GM20431 (cell line): ENCODE results near the gene HSD11B1L.
"Not testable (repeated sequence)": the region's sequence is repeated elsewhere in the genome, so short reads cannot be mapped to it uniquely, and the experiment has no call there.

ENCODE experiments used
- in situ Hi-C: fragments of 300-500 bp; cut with MseI, MboI; formaldehyde crosslinking; loops from one replicate; pipeline ENCODE4 v1.15.0; 2020; ENCODE audit warnings: low sequenced_read_pairs; ENCODE audit not compliant: unreplicated experiment

The HSD11B1L gene

DNA sequence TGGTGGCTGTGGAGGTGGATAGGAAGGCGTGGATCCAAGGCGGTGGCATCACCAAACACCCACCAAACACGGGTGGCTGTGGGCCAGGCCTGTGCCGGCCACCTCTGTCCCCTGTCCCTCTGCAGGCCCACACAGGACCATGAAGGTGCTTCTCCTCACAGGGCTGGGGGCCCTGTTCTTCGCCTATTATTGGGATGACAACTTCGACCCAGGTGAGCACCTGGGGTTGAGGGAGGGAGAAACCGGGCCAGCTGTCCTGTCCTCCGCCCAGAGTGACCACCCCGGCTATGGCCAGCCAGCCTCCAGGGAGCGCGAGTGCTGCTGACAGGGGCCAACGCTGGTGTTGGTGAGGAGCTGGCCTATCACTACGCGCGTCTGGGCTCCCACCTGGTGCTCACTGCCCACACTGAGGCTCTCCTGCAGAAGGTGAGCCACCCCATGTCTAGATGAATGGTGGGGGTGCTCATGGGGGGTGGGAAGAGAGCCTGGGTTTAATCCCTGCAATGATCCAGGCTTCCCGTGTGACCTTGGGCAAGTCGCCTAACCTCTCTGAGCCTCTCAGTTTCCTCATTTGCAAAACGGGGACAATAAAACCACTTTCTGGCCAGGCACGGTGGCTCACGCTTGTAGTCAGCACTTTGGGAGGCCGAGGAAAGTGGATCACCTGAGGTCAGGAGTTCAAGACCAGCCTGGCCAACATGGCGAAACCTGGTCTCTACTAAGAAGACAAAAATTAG lies 4.0 kb downstream of the HSD11B1L start:
- in situ Hi-C loops, result no loop called here

DNA sequence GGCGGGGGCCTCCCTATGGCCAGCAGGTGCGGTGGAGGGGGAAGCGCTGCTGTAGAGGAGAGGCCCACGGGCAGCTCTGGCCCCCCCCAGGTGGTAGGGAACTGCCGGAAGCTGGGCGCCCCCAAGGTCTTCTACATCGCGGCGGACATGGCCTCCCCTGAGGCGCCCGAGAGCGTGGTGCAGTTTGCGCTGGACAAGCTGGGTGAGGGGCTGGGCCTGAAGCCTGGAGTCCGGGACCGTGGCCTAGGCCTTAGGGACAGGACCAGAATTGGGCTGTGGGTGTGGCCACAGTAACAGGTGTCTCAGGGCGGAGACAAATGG lies 5.5 kb downstream of the HSD11B1L start:
- in situ Hi-C loops, result no loop called here

DNA sequence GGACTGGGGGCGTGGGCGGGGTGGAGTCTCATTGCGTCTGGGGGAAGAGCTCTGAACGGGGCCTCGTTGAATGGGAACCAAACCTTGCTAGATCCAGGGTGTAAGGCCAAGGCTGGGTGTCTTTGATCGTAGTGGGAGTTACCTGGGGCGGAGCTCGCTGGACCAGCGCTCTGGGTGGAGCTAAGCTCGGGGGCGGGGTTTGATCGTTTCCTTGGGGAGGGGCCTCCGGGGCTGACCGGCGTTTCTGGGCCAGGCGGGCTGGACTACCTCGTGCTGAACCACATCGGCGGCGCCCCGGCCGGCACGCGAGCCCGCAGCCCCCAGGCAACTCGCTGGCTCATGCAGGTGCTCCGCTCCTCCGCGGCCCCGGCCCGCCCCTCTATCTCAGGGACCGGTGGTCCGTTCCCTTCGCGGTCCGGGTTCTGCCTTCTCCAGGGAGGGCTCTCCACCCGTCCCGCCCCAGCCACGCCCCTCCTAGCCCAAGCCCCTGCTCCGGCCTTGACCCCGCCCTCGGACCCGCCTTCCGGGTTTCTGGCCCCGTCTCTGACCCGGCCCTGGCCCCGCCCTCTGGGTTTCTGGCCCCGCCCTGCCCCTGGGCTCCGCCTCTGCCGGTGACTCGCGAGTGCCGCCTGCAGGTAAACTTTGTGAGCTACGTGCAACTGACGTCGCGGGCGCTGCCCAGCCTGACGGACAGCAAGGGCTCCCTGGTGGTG lies 6.0 kb downstream of the HSD11B1L start:
- in situ Hi-C loops, result no loop called here

DNA sequence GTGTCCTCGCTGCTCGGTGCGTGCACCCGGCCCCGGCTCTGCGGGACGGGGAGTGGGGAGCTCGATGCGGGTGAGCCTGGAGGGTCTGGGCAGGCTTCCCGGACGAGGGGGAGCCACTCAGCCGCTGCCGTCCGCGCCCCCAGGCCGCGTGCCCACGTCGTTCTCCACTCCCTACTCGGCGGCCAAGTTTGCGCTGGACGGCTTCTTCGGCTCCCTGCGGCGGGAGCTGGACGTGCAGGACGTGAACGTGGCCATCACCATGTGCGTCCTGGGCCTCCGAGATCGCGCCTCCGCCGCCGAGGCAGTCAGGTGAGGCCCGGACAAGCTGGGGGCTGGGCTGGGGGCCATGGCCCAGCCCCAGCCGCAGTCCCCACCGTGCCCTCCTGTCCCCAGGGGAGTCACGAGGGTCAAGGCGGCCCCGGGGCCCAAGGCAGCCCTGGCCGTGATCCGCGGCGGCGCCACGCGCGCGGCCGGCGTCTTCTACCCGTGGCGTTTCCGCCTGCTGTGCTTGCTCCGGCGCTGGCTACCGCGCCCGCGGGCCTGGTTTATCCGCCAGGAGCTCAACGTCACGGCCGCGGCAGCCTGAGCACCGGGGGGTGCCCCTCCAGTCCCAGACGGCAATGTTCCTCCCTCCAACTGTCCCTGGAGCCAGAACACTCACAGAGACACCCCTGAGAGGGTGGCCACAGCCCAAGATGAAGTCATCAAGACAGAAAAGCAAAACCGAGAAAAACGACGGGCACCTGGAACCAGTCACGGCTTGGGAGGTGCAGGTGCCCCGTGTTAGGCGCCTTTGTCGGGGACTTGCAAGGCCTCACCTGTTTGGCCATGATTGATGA lies 6.8 kb downstream of the HSD11B1L start:
- in situ Hi-C loops, result no loop called here

DNA sequence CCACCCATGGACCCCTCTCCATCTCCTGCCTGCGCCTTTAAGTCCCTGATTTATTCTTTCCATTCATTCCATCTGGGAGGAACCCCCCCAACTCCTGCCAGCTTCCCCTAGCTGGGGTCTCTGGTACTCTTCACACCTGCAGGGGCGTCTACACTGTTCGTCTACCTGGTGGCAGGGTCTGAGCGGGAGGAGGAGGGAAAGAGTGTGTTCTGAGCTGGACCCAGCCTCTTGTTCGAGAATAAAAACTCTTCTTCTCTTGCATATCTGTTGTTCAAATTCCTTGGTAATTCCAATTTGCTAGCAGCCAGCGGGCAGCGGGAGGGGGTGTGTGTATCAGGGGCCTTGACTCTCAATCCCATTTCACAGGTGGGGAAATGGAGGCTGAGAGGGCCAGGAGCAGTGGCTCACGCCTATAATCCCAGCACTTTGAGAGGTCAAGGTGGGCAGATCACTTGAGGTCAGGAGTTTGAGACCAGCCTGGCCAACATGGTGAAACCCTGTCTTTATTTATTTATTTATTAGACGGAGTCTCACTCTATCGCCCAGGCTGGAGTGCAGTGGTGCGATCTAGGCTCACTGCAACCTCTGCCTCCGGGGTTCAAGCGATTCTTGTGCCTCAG lies 7.5 kb downstream of the HSD11B1L start:
- in situ Hi-C loops, result not testable (repeated sequence)

DNA sequence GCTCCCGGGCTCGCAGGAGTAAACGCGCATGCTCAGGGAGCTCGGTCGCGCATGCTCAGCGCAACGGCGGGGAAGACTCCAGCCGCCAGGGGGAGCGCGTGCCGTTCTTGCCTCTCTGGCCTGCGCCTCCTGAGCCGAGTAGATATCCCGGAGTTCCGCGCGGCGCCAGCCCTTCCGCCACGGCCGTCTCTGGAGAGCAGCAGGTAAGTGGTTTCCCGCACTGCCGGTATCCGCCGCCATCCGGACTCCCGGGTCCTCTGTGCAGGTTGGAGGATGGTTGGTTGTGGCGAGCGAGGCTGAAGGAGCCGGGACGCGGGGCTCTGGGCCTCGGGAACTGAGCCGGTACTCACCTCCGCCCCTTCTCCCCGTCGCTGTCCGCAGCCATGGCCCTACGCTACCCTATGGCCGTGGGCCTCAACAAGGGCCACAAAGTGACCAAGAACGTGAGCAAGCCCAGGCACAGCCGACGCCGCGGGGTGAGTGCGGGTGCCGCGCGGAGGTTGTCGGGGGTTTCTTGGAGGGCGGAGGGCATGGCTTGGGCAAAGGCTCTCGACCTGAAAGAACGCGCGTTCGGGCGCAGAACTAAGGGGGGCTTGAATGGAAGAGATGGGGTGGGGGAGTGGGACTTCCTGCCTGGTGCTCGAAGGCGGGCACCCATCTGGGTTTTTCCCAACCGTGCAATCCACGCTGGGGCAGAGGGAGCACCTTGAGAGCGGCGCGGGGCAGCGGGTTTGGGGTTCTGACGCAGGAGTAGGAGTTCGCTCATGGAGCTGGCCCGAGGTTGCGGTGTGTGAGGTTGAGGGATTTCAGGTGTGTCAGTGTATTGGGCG lies 9.5 kb downstream of the HSD11B1L start, which contains the start of gene RPL36:
Gene RPL36 (plus strand): TSS at position 171 of the 830 bp plus-strand sequence. CDS start 213 bp downstream, at position 384.
- in situ Hi-C loops, result no loop called here

DNA sequence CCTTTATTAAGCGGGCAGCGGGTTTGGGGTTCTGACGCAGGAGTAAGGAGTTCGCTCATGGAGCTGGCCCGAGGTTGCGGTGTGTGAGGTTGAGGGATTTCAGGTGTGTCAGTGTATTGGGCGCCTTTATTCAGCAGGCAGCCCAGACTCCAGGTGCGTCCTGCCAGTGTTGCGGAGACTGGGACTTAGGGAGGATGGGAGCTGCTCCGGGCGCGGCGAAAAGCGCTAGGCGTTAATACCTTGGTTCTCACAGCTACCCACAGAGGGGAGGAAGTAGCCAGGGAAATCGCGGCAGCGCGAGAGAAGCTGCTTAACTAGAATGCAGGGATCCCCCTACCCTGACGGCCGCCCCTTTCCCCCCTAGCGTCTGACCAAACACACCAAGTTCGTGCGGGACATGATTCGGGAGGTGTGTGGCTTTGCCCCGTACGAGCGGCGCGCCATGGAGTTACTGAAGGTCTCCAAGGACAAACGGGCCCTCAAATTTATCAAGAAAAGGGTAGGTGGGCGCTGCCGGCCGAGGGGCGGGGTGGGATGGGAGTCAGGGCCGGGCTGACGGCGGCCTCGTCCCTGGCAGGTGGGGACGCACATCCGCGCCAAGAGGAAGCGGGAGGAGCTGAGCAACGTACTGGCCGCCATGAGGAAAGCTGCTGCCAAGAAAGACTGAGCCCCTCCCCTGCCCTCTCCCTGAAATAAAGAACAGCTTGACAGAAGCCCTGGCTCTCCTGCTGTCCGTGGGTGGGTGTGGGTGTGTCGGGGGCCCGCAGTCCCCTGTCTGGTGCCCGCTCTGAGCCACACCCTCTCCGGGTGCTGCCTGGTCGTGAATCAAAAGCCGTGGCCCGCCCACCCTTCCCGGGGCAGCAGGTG lies 10.4 kb downstream of the HSD11B1L start:
- in situ Hi-C loops, result no loop called here

DNA sequence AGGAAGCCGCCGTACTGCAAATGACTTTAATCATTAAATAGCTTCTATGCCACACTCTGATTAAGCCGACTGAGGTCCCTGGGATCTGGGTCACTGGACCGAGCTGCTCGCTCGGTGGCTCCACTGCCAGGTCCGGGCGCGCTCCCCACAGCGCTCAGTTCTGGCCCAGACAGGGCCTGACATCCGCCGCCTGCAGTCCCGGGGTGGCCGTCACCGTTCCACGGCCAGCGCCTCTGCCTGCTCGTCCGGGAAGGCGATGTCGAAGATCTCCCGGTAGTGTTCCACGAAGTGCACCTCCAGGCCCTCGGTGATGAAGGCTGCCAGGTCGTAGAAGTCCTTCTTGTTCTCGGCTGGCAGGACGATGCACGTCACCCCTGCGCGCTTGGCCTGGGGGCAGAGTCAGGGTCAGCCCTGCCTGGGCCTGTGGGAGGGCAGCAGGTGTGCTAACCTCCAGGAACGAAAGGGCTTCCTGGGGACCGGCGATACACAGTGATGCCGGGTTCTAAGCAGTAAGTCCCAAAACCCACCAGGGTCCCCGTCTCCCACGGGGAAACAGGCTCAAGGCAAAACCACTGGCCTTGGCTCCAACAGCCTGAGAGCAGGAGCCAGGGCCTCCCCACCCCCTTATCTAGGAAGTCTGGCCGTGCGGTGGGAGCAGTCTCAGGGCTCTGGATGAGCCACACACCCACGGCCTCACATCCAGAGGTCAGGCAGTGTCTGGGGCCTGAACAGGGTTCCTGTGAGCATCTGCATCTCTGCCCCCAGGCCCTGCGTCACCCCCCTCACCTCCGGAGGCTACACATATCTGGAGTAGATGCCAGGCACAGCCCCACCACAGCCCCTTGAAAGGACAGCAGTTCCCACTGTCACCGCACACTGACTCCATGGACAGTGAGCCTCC lies 11.2 kb downstream of the HSD11B1L start:
- in situ Hi-C loops, result no loop called here

DNA sequence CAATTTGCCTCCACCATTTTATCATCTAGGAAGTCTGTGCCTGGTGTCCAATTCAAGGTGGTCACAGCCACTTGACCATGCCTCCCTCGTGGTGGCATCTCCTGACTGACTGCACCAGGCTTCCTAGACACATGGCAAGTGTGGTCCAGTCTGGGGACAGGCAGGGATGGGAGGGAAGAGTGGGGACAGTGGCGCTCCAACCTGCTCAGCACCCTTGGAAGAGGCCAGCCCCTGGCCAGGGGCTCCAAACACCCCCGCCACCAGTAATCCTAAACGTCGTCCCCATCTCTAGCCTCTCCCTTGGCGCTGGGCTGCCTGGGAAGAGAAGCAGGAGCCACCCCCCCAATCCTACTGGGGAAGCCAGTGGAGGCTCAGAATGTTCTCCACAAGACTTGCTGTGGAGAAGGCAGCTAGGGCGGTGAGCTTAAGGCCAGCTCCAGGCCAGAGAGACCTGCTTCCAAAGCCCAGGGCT lies 11.9 kb downstream of the HSD11B1L start:
- in situ Hi-C loops, result no loop called here

DNA sequence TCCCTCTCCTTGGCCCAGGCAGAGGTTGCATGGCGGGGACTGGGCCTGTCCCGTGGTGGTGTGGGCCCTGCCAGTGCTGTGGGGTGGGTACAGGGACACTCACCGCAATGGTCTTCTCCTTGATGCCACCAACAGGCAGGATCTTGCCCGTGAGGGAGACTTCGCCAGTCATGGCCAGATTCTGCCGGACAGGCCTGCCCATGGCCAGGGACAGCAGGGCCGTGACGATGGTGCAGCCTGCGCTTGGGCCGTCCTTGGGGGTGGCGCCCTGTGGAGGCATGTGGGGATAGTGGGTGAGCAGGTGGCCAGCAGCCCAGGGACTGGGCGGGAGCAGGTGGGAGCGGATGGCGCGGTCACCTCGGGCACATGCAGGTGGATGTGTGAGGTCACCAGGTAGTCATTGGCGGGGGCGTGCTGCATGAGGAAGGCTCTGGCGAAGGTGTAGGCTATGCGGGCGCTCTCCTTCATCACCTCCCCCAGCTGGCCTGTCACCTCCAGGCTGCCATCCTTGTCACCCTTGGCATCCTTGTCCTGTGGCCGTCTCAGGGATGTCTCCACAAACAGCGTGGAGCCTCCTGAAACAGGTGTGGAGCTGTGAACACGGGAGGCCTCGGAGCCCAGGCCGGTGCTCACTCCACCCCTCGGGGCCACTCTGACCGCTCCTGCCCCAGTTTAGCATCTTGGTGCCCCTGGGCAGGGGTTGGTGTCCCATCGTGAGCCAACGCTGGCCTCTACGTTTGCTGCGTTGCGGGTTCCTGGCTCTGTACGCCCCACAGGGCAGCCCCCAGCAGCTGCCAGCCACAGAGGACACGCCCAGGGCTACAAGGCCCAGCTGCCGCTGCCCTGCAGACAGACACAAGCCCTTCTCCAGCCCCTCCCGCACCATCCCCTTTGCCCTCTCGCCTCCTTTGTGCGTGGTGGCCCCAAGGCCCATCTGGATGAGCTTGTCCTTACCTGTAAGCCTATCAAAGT lies 12.7 kb downstream of the HSD11B1L start:
- in situ Hi-C loops, result no loop called here

DNA sequence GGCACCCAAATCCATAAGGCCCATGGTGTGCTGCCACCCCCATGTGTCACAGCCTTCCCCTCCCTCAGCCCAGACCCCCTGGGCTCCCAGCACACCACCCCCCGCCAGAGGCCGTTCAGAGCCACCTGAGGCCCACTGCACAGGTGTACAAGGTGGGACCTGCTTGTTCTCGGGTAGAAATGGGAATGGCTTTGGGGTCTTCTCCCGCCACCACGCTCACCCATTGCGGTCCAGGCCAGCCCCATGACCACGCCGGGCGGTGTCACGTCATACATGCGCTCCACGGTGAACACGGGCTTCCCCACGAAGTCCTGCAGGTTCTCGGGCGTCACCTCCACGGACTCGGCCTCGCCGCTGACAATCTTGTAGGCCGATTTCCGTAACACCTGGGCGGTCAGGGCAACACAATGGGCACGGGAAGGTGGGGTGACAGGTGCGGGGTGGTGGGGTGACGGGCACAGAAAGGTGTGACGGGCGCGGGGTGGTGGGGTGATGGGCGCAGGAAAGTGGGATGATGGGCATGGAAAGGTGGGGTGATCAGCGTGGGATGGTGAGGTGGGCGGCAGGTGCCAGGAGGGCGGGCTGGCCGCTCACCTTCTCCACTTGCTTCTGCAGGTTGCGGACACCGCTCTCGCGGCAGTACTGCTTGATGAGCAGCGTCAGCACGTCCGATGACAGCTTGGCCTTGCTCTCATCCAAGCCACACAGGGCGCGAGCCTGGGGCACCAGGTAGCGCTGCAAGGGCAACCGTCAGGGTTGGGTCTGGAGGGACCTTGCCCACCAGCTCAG lies 13.5 kb downstream of the HSD11B1L start:
- in situ Hi-C loops, result no loop called here

DNA sequence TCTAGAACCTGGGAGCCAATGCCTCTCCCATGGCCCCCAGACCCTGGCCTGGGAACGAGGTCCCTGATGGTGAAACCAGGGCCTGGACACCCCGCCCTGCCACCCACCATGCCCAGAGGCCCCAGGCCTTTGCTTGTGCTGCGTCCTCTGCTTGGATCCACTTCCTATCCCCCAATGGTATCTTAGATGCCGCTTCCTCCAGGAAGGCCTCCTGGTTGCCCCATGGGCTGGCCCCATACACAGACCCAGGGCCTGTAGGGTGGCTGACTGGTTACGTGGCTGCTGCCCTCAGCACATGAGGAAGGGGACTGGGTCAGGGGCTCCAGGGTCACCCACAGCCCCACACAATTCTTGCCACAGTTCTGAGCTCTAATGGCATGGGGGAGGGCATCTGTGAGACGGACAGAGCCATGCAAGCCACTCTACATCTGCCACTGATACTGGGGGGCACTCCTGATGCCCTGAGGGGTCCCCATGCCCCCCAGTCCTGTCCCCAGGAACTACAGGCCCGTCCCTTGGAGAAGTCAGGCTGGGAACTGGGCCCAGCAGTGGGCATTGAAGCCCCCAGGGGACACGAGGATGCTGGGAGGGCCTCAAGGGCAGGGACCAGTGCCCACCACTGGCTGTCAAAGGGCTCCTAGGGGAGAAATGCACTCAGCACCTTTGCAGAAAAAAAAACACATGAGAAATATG lies 14.3 kb downstream of the HSD11B1L start:
- in situ Hi-C loops, result no loop called here

DNA sequence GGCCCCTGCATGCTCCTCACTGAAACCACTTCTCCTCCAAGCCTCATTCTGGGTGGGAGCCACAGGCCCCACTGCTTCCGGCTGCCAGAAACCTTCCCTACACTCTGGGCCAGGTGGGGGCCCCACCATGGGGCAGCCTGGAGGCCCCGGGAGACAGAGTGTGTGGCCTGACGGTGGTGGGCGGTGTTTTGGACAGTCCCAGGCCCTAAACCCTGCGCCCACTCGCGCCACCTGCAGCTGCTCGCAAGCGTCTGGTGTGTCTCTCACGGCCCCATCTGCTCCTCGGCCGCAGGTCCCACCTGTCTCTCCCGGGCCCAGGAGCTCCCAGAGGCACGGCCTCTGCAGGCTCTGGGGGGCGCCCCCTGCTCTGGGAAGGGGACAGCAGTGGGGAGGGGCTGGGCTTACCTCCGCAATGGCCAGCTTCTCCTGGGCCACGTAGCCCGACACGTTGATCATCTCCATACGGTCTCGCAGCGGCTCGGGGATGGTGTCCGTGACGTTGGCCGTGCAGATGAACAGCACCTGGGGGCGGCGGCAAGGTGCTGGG lies 14.9 kb downstream of the HSD11B1L start:
- in situ Hi-C loops, result no loop called here

DNA sequence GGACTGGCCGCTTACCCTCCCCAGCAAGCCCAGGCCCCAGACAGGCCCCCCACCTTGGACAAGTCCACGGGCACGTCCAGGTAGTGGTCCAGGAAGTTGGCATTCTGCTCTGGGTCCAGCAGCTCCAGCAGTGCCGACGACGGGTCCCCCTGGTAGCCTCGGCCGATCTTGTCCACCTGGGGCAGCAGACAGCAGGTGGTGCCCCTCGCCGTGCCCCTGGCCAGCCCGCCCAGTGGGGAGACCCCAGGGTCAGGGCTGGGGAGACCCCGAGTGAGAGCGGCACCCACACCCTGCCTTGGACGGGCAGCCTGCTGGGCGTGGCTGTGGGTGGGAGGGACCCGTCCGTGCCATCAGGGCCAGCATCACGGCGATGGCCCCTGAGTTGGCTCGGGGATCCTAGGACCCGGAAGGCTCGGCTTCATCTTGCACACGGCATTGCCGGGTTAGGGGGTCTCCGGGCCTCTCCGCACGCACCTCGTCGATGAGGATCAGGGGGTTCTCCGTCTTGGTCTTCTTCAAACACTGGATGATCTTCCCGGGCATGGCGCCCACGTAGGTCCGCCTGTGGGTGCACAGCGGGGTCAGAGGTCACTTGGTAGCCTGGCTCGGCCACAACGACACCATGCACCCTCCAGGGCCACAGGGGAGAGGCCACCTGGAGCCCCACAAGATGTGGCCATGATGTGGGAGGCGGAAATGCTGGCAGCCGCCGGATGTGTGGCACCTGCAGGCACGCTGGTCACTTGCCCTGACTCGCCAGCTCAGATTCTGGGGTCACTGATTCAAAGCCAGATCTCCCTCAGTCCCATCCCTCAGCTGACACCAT lies 15.6 kb downstream of the HSD11B1L start:
- in situ Hi-C loops, result no loop called here
